Psoas muscle (tissue), 8 donors: ENCODE data around the gene SPTBN1. TPM values are rescaled to one million over a fixed set of nuclear protein-coding genes. Genes with fewer than 3 reads are reported as not detected.

ENCODE experiments used
- ATAC-seq, 4 donors: fragments of 200-7000 bp; cut with Tn5 transposase; one replicate each; pipeline ENCODE4 v1.9.1; 2020; ENCODE audit warnings: moderate library complexity in 3 of 4, mild to moderate bottlenecking in 2 of 4
- DNase-seq, 2 donors: peaks; one replicate each; pipeline ENCODE4 v3.0.0-alpha.2; 2020
- H3K27ac ChIP-seq: fragments of 200-600 bp; one replicate; pipeline ENCODE4 v1.8.0; 2022
- H3K27me3 ChIP-seq, 3 donors: fragments of 200-600 bp in 1 of 3; one replicate each; pipeline versions ENCODE4 v1.6.1 to v1.8.0; 2013 to 2022; ENCODE audit warnings: low read length in 2 of 3, mild to moderate bottlenecking in 2 of 3, moderate library complexity in 1 of 3; ENCODE audit not compliant: insufficient read depth in 3 of 3
- H3K36me3 ChIP-seq, 2 donors: fragments of 200-600 bp in 1 of 2; one replicate each; pipeline versions ENCODE4 v1.6.1 to v1.8.0; 2013 to 2022; ENCODE audit warnings: low read depth in 1 of 2, mild to moderate bottlenecking in 1 of 2, moderate library complexity in 1 of 2; ENCODE audit not compliant: insufficient read depth in 1 of 2
- H3K4me1 ChIP-seq: fragments of 200-600 bp; one replicate; pipeline ENCODE4 v1.8.0; 2022
- H3K4me3 ChIP-seq: fragments of 200-600 bp; one replicate; pipeline ENCODE4 v1.8.0; 2022; ENCODE audit warnings: mild to moderate bottlenecking
- H3K9me3 ChIP-seq: fragments of 200-600 bp; one replicate; pipeline ENCODE4 v1.8.0; 2022
- WGBS, 3 donors: extraction: QIAGEN DNeasy Blood & Tissue Kit; methylation state at CpG; one replicate each; pipeline versions ENCODE4 v1.1.6 to v1.1.7; 2013; 5-methylcytosine and 5-hydroxymethylcytosine counted together
- intact Hi-C, 2 donors: fragments of 100-400 bp; cut with DNase I; formaldehyde crosslinking; loops; one replicate each; pipeline versions ENCODE4 v1.11.0 to v1.14.2; 2022
- polyA plus RNA-seq, 3 donors: library from polyadenylated mRNA; stranded (reverse); fragments of 200-250 nt; gene quantifications; one replicate each; pipeline ENCODE4 v1.2.3, GENCODE V29; 2013
- total RNA-seq, 4 donors: library from RNA; stranded (reverse); fragmentation: NEBNext Ultra II Directional in 2 of 4; extraction: Animal tissue kit (Norgen Biotek cat#: 25700) in 2 of 4; gene quantifications; one replicate each; pipeline versions ENCODE4 v1.2.1 to v1.2.4, GENCODE V29; 2021 to 2023
- TF ChIP-seq, protein P1 (sequence below): fragments of 200-600 bp; IDR thresholded peaks from one replicate; pipeline ENCODE4 v1.8.0; 2022; ENCODE audit warnings: antibody characterized with exemption
- donor health status: healthy with polysubstance abuse.
- donor health status: DM: no; HTN: no; CAD: no; lungs with moderate emphysema.
- donor health status: Bipolar disorder and iron deficiency.
- donor health status: healthy.
- donor health status: DM: yes; HTN: yes; CAD: no.
- donor health status: DM: no; HTN: no; CAD: no.
- donor health status: DM: no; HTN: no; CAD: no.
- donor health status: DM: yes; HTN: yes; CAD: no.

SPTBN1 gene
- total and polyA plus RNA-seq, 7 donors = 22.9 to 180 (median 87.8) TPM

DNA sequence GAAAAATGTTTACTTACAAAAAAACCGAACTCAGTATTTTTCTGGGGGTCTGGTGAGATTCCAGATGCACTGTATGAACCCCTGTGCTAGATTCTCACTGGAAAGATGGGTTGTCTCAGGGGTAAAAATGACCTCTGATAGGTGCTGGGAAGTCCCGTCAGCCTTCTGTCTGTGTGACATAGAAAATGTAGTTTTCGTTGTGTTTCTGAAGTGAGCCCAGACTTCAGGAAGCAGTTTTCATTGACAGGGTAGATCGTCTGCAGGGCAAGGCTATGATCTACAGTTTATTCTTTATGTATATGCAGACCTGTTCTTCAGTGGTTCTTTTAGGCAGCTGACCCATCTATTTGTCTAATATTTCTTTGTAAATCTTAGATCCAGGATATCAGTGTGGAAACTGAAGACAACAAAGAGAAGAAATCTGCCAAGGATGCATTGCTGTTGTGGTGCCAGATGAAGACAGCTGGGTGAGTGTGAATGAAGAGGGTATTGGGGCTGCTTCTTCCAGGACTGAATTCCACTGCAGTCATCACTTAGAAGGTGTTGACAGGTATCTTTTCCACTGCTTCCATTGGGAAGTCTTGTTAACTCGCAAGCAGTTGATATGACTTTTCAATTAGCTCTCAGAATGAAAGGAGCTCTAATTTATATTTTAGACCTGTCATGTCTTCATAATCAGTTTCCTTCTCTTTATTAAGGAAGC is 159.9 kb downstream of the SPTBN1 start:
- WGBS, 3 donors = 54 to 57% (median 56%) methylated on average over 5 of the region's 5 CpGs
- no peaks in the 10 kb centered on the region for H3K9me3 ChIP-seq
- peaks cover 25% of the 10 kb centered on the region for H3K4me1 ChIP-seq
- peak in 1 of 4 donors; percentile 78 for ATAC-seq
- intact Hi-C loops = loop anchor here in 1 of 2 donors (5.0 kb wide), 1 partner anchor 94 kb away; no protein-coding TSS in a partner anchor
- TF ChIP-seq, protein P1, sequence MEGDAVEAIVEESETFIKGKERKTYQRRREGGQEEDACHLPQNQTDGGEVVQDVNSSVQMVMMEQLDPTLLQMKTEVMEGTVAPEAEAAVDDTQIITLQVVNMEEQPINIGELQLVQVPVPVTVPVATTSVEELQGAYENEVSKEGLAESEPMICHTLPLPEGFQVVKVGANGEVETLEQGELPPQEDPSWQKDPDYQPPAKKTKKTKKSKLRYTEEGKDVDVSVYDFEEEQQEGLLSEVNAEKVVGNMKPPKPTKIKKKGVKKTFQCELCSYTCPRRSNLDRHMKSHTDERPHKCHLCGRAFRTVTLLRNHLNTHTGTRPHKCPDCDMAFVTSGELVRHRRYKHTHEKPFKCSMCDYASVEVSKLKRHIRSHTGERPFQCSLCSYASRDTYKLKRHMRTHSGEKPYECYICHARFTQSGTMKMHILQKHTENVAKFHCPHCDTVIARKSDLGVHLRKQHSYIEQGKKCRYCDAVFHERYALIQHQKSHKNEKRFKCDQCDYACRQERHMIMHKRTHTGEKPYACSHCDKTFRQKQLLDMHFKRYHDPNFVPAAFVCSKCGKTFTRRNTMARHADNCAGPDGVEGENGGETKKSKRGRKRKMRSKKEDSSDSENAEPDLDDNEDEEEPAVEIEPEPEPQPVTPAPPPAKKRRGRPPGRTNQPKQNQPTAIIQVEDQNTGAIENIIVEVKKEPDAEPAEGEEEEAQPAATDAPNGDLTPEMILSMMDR = no peak
- H3K27ac ChIP-seq = no peak overlapping the region
- no peak for DNase-seq
- H3K36me3 ChIP-seq = peaks cover 0 to 58% of the 10 kb centered on the region in 2 donors
- no peak overlapping the region for H3K4me3 ChIP-seq
- H3K27me3 ChIP-seq = no peaks in the 10 kb centered on the region

DNA sequence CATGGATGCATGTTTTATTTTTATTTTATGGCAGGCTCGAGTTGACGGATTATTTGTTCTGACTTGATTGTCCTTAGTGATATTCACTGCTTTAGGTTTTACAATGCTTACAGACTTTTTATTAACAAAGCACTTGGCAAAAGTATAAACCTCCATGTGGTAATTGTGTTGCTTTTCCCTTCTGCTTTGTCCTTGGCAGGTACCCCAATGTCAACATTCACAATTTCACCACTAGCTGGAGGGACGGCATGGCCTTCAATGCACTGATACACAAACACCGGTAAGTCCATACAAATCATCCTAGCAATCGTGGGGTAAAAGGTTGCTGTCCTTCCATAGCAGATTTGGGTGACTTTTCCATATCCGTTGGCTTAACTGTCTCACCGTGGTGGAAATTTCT is 161.3 kb downstream of the SPTBN1 start:
- H3K4me1 ChIP-seq = peaks cover 23% of the 10 kb centered on the region
- TF ChIP-seq, protein P1 = no peak
- no peaks in the 10 kb centered on the region for H3K9me3 ChIP-seq
- intact Hi-C loops = loop anchor here in 1 of 2 donors (5.0 kb wide), 1 partner anchor 95 kb away; no protein-coding TSS in a partner anchor
- WGBS, 3 donors = 72 to 74% (median 73%) methylated on average over 7 of the region's 7 CpGs
- H3K4me3 ChIP-seq = no peak overlapping the region
- H3K27me3 ChIP-seq = no peaks in the 10 kb centered on the region
- peaks cover 3 to 67% of the 10 kb centered on the region in 2 donors for H3K36me3 ChIP-seq
- DNase-seq (no peak), ATAC-seq (no peak)
- H3K27ac ChIP-seq = no peak overlapping the region

DNA sequence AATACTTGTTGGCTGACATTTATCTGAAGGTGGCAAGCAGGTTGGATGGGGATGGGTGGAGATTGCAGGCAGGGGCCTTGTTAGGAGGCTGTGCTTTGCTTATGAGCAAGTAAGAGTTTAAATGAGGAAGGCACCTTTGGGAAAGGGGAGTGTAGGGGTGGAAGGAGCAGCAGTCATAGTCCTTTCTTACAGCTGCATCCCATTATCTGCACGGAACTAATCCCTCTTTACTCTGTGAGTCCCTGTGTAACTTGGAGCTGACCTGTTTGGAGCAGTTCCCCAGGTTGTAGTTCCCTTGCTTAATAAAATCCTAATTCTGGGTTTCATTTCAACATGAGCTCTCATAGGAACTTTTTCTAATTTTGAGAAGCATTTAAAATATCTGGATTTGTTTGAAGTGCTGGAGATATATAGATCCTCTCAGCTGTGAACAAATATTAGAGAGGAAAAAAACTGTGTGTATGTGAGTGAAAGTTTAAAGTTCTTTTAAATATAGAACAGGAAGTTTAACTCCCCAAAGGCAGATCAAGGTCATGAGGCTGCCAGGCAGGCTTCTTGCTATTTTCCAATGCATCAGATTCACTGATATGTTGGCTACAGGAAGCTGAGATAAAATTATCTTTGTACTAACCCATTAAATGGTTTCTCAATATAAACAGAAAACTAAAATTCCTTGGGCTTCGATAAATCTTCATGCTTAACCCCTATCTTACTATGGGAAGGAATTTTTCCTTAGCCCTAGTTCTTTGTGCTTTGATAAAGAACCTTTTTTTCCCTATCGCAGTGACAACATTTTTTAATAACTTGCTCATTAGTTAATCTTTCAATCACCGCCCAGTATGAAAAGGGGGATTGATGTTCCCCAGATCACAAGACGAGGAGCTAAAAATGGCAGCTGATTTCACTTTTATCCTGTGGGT is 162.8 kb downstream of the SPTBN1 start:
- H3K27me3 ChIP-seq = no peaks in the 10 kb centered on the region
- no peak for DNase-seq
- H3K27ac ChIP-seq = peak overlapping the region; percentile 44
- intact Hi-C loops = loop anchor here in 1 of 2 donors (5.0 kb wide), 1 partner anchor 97 kb away; no protein-coding TSS in a partner anchor
- peaks cover 3 to 80% of the 10 kb centered on the region in 2 donors for H3K36me3 ChIP-seq
- TF ChIP-seq, protein P1 = no peak
- peaks cover 8% of the 10 kb centered on the region for H3K4me1 ChIP-seq
- no peaks in the 10 kb centered on the region for H3K9me3 ChIP-seq
- no peak overlapping the region for H3K4me3 ChIP-seq
- 46 to 48% (median 47%) methylated on average over 5 of the region's 5 CpGs for WGBS, 3 donors
- ATAC-seq = peak in 1 of 4 donors; percentile 47

DNA sequence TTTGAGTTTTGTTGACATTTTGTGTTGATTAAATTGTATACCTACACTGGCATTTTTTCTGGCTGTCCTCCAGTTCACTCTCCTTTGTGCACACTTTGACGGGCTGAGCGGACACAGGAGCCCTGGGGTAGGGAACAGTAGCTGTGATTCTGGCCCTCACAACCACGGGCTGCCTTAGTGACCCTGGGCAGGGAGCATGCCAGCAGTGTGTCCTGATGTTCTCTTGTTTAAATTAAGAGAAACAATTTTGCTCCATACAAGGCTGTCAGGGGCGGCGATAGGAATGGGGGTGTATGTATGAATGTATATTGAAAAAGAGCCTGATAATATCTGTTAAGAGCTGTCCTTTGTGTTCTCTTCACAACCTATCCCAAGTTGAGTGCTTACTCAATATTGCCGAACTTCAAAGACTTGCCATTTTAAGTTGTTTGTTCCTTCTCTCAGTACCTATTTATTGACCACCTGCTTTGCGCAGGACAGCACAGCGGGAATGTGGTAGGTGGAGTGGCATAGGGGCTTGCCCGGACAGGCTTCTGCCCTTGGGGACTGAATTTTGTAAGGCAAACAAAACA is 163.6 kb downstream of the SPTBN1 start:
- intact Hi-C loops = loop anchor here in 1 of 2 donors (5.0 kb wide), 1 partner anchor 97 kb away; no protein-coding TSS in a partner anchor
- H3K4me3 ChIP-seq = no peak overlapping the region
- H3K36me3 ChIP-seq = peaks cover 3 to 88% of the 10 kb centered on the region in 2 donors
- no peak for DNase-seq
- TF ChIP-seq, protein P1 = no peak
- H3K9me3 ChIP-seq = no peaks in the 10 kb centered on the region
- H3K27me3 ChIP-seq = no peaks in the 10 kb centered on the region
- no peak for ATAC-seq
- H3K27ac ChIP-seq = peak overlapping the region; percentile 1
- 83 to 87% (median 85%) methylated on average over 9 of the region's 9 CpGs for WGBS, 3 donors
- peaks cover 8% of the 10 kb centered on the region for H3K4me1 ChIP-seq
